ENCODE data around the gene DEGS2.
"Not testable (repeated sequence)": the region's sequence is repeated elsewhere in the genome, so short reads cannot be mapped to it uniquely, and the experiment has no call there.

Gene DEGS2

GRCh38 chr14:100193417-100194357 is 34.2 kb upstream of the DEGS2 start:
- no peak overlapping the region for H3K4me3 ChIP-seq (ENCODE audit: insufficient read depth, low read depth, low read length, poor library complexity, severe bottlenecking)
- no peaks in the 10 kb centered on the region for H3K9me3 ChIP-seq (ENCODE audit: control insufficient read depth, low read length)
- no peak for DNase-seq
- no peaks in the 10 kb centered on the region for H3K27me3 ChIP-seq (replicated peaks; ENCODE audit: control insufficient read depth, insufficient read depth, low read length, poor library complexity, severe bottlenecking)
- H3K27ac ChIP-seq (ENCODE audit: insufficient read depth, low read length, poor library complexity, severe bottlenecking), result peak overlapping the region; percentile 64
- peaks cover 12% of the 10 kb centered on the region for H3K4me1 ChIP-seq (ENCODE audit: control insufficient read depth, insufficient read depth, low read length, poor library complexity, severe bottlenecking)
- no peaks in the 10 kb centered on the region for H3K36me3 ChIP-seq (ENCODE audit: control insufficient read depth, insufficient read depth, low read length)

- Histone ChIP-seq H3K36me3 (ENCODE audit: control insufficient read depth, insufficient read depth, low read length) (no peaks in the 10 kb centered on the region), H3K27ac (ENCODE audit: insufficient read depth, low read length, poor library complexity, severe bottlenecking) (peak overlapping the region; percentile 65), H3K27me3 (replicated peaks; ENCODE audit: control insufficient read depth, insufficient read depth, low read length, poor library complexity, severe bottlenecking) (no peaks in the 10 kb centered on the region), H3K4me1 (ENCODE audit: control insufficient read depth, insufficient read depth, low read length, poor library complexity, severe bottlenecking) (peaks cover 12% of the 10 kb centered on the region), H3K9me3 (ENCODE audit: control insufficient read depth, low read length) (no peaks in the 10 kb centered on the region), H3K4me3 (ENCODE audit: insufficient read depth, low read depth, low read length, poor library complexity, severe bottlenecking) (peak overlapping the region; percentile 27)
- peak; percentile 99 to 100 (median 100) for DNase-seq
Measured at GRCh38 chr14:100192672-100193416, 33.4 kb upstream of the DEGS2 start.

- no peaks in the 10 kb centered on the region for H3K36me3 ChIP-seq (ENCODE audit: control insufficient read depth, insufficient read depth, low read length)
- DNase-seq, result no peak
- H3K27ac ChIP-seq (ENCODE audit: insufficient read depth, low read length, poor library complexity, severe bottlenecking), result peak overlapping the region; percentile 65
- H3K27me3 ChIP-seq (replicated peaks; ENCODE audit: control insufficient read depth, insufficient read depth, low read length, poor library complexity, severe bottlenecking), result no peaks in the 10 kb centered on the region
- H3K4me3 ChIP-seq (ENCODE audit: insufficient read depth, low read depth, low read length, poor library complexity, severe bottlenecking), result peak overlapping the region; percentile 27
- no peaks in the 10 kb centered on the region for H3K9me3 ChIP-seq (ENCODE audit: control insufficient read depth, low read length)
- peaks cover 12% of the 10 kb centered on the region for H3K4me1 ChIP-seq (ENCODE audit: control insufficient read depth, insufficient read depth, low read length, poor library complexity, severe bottlenecking)
Measured at GRCh38 chr14:100192250-100192671, 32.8 kb upstream of the DEGS2 start.

- Histone ChIP-seq H3K27ac (ENCODE audit: insufficient read depth, low read length, poor library complexity, severe bottlenecking) (no peak overlapping the region), H3K4me3 (ENCODE audit: insufficient read depth, low read depth, low read length, poor library complexity, severe bottlenecking) (no peak overlapping the region), H3K4me1 (ENCODE audit: control insufficient read depth, insufficient read depth, low read length, poor library complexity, severe bottlenecking) (peaks cover 12% of the 10 kb centered on the region), H3K9me3 (ENCODE audit: control insufficient read depth, low read length) (no peaks in the 10 kb centered on the region), H3K36me3 (ENCODE audit: control insufficient read depth, insufficient read depth, low read length) (no peaks in the 10 kb centered on the region), H3K27me3 (replicated peaks; ENCODE audit: control insufficient read depth, insufficient read depth, low read length, poor library complexity, severe bottlenecking) (no peaks in the 10 kb centered on the region)
- DNase-seq, result no peak
Measured at GRCh38 chr14:100191584-100192249, 32.3 kb upstream of the DEGS2 start.

- no peaks in the 10 kb centered on the region for H3K27me3 ChIP-seq (replicated peaks; ENCODE audit: control insufficient read depth, insufficient read depth, low read length, poor library complexity, severe bottlenecking)
- H3K9me3 ChIP-seq (ENCODE audit: control insufficient read depth, low read length), result no peaks in the 10 kb centered on the region
- H3K36me3 ChIP-seq (ENCODE audit: control insufficient read depth, insufficient read depth, low read length), result no peaks in the 10 kb centered on the region
- H3K4me3 ChIP-seq (ENCODE audit: insufficient read depth, low read depth, low read length, poor library complexity, severe bottlenecking), result no peak overlapping the region
- H3K4me1 ChIP-seq (ENCODE audit: control insufficient read depth, insufficient read depth, low read length, poor library complexity, severe bottlenecking), result peaks cover 12% of the 10 kb centered on the region
- no peak for DNase-seq
- H3K27ac ChIP-seq (ENCODE audit: insufficient read depth, low read length, poor library complexity, severe bottlenecking), result no peak overlapping the region
Measured at GRCh38 chr14:100190126-100190525, 30.7 kb upstream of the DEGS2 start.

GRCh38 chr14:100188392-100189030 is 29.1 kb upstream of the DEGS2 start:
- Histone ChIP-seq H3K4me1 (ENCODE audit: control insufficient read depth, insufficient read depth, low read length, poor library complexity, severe bottlenecking) (peaks cover 10% of the 10 kb centered on the region), H3K36me3 (ENCODE audit: control insufficient read depth, insufficient read depth, low read length) (no peaks in the 10 kb centered on the region), H3K27ac (ENCODE audit: insufficient read depth, low read length, poor library complexity, severe bottlenecking) (no peak overlapping the region), H3K4me3 (ENCODE audit: insufficient read depth, low read depth, low read length, poor library complexity, severe bottlenecking) (no peak overlapping the region), H3K9me3 (ENCODE audit: control insufficient read depth, low read length) (no peaks in the 10 kb centered on the region), H3K27me3 (replicated peaks; ENCODE audit: control insufficient read depth, insufficient read depth, low read length, poor library complexity, severe bottlenecking) (no peaks in the 10 kb centered on the region)
- no peak for DNase-seq

GRCh38 chr14:100187247-100187833 is 27.9 kb upstream of the DEGS2 start:
- Histone ChIP-seq H3K4me1 (ENCODE audit: control insufficient read depth, insufficient read depth, low read length, poor library complexity, severe bottlenecking) (peaks cover 1% of the 10 kb centered on the region), H3K9me3 (ENCODE audit: control insufficient read depth, low read length) (no peaks in the 10 kb centered on the region), H3K36me3 (ENCODE audit: control insufficient read depth, insufficient read depth, low read length) (no peaks in the 10 kb centered on the region), H3K4me3 (ENCODE audit: insufficient read depth, low read depth, low read length, poor library complexity, severe bottlenecking) (no peak overlapping the region), H3K27ac (ENCODE audit: insufficient read depth, low read length, poor library complexity, severe bottlenecking) (no peak overlapping the region), H3K27me3 (replicated peaks; ENCODE audit: control insufficient read depth, insufficient read depth, low read length, poor library complexity, severe bottlenecking) (no peaks in the 10 kb centered on the region)
- DNase-seq, result no peak

GRCh38 chr14:100181876-100182551 is 22.6 kb upstream of the DEGS2 start:
- DNase-seq; H3K9me3 ChIP-seq (ENCODE audit: control insufficient read depth, low read length); H3K4me1 ChIP-seq (ENCODE audit: control insufficient read depth, insufficient read depth, low read length, poor library complexity, severe bottlenecking); H3K27ac ChIP-seq (ENCODE audit: insufficient read depth, low read length, poor library complexity, severe bottlenecking); H3K4me3 ChIP-seq (ENCODE audit: insufficient read depth, low read depth, low read length, poor library complexity, severe bottlenecking); H3K36me3 ChIP-seq (ENCODE audit: control insufficient read depth, insufficient read depth, low read length); H3K27me3 ChIP-seq (replicated peaks; ENCODE audit: control insufficient read depth, insufficient read depth, low read length, poor library complexity, severe bottlenecking): not testable (repeated sequence)

- not testable (repeated sequence) for H3K4me1 ChIP-seq (ENCODE audit: control insufficient read depth, insufficient read depth, low read length, poor library complexity, severe bottlenecking); DNase-seq; H3K4me3 ChIP-seq (ENCODE audit: insufficient read depth, low read depth, low read length, poor library complexity, severe bottlenecking); H3K9me3 ChIP-seq (ENCODE audit: control insufficient read depth, low read length); H3K36me3 ChIP-seq (ENCODE audit: control insufficient read depth, insufficient read depth, low read length); H3K27me3 ChIP-seq (replicated peaks; ENCODE audit: control insufficient read depth, insufficient read depth, low read length, poor library complexity, severe bottlenecking); H3K27ac ChIP-seq (ENCODE audit: insufficient read depth, low read length, poor library complexity, severe bottlenecking)
Measured at GRCh38 chr14:100180671-100181070, 21.2 kb upstream of the DEGS2 start.

Measured in effector memory CD4-positive, alpha-beta T cell (primary cell).